CD4-positive, alpha-beta T cell treated with Interleukin-12 subunit alpha and Interleukin-12 subunit beta, for 1 hour (primary cell): ENCODE data around the gene MRPS2.
"Not testable (repeated sequence)": the region's sequence is repeated elsewhere in the genome, so short reads cannot be mapped to it uniquely, and the experiment has no call there.

Source experiments
- DNase-seq: peaks from one replicate; pipeline ENCODE4 v3.0.0-alpha.2; 2020

The MRPS2 gene

GRCh38 chr9:135534826-135535225 lies 34.3 kb downstream of the MRPS2 start:
- DNase-seq, result not testable (repeated sequence)

DNA sequence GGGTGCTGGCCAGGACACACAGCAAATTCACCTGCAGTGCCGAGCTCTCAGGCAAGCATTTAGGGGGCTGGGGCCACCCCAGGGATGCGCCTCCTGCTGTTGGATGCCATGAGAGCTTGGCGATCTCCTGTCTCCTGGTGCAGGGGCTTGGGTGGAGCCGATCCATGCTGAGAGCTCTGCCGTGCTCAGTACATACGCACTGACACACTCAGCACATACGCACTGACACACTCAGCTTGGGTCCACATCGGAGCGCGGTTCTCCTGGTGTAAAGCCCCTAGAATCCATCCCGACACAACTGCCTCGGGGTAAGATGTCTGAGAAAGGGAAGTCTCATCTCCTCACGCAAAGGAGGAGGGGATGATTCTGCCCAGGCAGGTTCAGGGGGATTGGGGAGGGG lies 35.1 kb downstream of the MRPS2 start:
- not testable (repeated sequence) for DNase-seq

- DNase-seq, result no peak
Observed at GRCh38 chr9:135536216-135536615, 35.7 kb downstream of the MRPS2 start.

GRCh38 chr9:135543262-135543894 lies 42.9 kb downstream of the MRPS2 start:
- not testable (repeated sequence) for DNase-seq

DNA sequence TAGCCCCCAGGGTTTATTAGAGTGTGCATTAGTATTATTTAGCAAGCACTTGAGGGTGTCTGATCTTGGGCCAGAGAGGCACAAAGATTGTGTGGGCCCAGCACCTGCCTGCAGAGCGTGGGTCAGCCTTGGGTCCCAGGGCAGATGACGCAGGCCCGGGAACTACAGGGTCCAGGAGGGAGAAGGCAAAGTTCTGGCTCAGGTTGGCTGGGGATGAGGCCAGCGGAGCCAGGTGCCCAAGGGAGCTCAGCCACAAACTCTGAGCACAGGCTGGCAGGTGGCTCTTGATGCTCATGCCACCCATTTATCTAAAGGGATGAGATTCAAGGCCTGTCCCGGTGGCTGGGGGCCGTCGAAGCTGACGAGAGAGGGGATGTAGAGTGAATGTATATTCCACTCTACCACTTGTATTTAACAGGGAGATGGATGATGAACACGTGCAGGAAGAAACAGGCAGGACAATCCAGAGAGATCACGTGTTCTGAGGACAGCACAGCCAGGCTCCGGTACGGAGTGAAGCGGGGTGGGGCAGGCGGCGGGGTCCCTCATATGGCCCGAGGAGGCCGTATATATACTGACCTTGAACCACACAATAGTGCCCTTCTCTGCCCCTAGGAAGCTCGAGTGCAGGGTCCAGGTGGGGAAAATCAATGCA lies 44.6 kb downstream of the MRPS2 start:
- DNase-seq, result no peak

DNA sequence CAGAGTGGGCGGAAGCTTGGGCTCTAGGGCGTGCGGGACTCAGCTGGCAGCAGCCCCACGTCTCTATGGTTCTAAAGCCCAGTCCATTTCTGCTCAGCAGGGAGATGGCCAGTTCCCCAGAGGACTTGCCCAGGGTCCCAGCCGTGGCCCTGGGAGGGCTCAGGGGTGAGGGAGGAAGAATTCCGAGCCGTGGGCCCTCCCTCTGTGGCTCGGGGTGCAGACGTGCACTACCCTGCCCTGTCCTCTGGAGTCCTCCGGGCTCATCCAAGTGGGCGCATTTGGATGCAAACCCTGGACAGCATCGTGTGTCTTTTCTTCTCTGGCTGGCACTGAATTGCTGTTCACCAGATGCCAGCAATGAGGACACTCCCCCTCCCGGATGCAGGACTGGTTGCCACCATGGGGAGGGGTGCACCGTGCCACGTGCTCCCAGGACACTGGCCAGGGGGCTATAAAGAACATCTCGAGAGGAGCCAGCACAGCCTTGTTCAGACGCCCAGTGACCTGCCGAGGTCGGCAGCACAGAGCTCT lies 45.2 kb downstream of the MRPS2 start, which contains the start of gene OBP2A:
Gene OBP2A, plus strand, starts transcription at position 481 of the 531 bp plus-strand sequence. CDS start 55 bp downstream, outside the sequence.
- not testable (repeated sequence) for DNase-seq

DNA sequence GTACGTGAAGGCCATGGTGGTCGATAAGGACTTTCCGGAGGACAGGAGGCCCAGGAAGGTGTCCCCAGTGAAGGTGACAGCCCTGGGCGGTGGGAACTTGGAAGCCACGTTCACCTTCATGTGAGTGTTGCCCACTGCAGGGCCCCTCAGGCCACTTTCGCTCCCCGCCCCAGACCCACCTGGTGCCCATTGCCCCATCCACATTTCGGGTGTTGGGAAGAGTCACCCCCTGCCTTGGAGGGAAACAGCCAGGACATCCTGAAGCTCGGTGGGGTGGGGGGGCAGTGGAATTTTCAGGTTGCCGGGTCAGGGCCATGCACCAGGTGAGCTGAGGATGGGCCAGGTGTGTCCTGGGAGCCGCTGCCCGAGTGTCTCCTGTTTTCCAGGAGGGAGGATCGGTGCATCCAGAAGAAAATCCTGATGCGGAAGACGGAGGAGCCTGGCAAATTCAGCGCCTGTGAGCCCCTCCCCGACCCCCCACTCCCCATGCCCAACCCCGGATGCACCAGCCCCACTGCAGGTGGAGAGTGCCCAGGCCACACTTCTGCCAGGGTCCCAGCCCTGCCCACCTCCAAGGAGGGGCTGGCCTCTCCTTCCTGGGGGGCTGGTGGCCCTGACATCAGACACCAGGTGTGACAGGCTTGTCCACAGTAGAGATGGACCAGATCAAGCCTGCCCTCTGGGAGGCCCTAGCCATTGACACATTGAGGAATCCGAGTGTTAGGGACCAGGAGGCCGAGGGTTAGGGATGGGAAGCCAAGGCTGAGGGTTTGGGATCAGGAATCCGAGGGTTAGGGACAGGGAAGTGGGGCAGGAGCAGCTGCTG lies 46.5 kb downstream of the MRPS2 start:
- not testable (repeated sequence) for DNase-seq

GRCh38 chr9:135547756-135548736 lies 47.6 kb downstream of the MRPS2 start:
- DNase-seq, result no peak

GRCh38 chr9:135549478-135550343 lies 49.2 kb downstream of the MRPS2 start:
- not testable (repeated sequence) for DNase-seq

DNA sequence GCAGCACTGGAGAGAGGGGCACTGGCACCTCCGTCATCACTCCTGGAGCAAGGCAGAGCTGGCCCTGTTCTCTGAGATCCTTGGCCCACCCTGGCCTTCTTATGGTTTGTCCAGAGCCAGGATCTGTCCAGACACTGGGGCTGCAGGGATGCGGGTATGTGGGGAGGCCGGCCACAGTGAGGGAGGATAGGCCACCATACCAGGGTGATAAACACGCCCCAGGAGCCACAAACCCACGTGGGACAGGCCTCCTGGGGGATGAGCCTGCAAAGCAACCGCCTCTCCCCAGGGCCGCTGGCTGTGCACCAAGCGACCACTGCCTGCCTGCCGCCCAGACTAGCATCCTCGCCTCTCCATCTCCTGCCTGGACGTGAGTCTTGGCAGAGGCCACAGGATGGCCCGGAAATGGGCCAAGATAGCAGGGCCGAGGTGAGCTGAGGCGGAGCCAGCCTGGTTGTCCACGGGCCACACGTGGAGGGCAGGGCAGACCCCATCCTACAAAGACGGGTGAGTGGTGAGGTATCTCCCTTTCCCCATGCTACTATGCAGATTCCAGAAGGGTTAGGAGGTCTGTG lies 49.9 kb downstream of the MRPS2 start:
- no peak for DNase-seq

- DNase-seq, result no peak
Observed at GRCh38 chr9:135551031-135551430, 50.5 kb downstream of the MRPS2 start.

DNA sequence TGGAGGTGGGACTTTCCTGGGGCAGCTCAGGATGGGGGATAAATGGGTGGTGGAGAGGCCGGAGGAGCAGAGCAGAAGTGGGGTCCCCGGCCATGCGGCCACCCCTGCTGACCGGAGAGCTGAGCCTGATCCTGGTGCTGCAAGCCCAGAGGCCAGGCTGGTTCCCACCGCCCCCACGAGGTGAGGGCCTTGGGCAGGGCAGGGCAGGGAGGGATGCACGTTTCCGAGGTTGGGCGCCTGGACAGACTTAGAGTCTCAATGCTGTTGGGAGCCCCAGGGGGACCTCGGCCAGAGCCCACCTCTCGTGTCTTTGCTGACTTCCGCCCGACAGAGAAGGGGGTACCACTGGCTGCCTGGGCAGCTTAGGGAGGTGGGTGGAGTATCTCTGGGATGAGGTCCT lies 51.0 kb downstream of the MRPS2 start:
- no peak for DNase-seq

DNA sequence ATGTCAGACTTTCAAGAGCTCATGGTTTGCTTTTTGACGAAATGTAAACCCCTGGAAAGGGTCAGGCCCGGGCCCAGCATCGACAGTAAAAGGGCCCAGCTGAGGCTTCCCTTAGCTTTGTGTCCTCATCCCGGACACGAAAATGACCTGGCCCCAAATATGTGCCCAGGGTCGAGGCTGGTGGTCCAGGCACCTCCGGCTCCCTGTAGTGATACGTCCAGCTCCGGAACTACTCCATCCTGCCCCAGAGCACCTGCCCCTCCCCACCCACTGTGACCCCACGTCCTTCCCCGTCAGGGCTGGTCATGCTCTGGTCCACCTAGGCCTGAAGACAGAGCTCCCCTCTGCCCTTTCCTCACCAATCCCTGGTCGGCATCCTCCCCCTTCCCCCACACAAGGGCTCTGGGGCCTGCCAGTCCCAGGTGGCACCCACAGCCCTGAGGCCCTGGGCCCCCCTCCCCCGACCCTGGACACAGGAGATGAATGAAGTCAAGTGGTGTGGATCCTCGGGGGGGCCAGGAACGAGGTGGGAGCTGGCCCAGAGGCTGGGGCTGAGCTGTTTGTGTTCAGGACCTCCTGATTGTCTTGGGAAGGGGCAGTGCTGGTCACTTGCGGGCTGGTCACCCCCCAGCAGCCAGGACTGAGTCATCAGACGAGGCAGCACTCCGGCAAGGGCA lies 51.7 kb downstream of the MRPS2 start:
- DNase-seq, result no peak

DNA sequence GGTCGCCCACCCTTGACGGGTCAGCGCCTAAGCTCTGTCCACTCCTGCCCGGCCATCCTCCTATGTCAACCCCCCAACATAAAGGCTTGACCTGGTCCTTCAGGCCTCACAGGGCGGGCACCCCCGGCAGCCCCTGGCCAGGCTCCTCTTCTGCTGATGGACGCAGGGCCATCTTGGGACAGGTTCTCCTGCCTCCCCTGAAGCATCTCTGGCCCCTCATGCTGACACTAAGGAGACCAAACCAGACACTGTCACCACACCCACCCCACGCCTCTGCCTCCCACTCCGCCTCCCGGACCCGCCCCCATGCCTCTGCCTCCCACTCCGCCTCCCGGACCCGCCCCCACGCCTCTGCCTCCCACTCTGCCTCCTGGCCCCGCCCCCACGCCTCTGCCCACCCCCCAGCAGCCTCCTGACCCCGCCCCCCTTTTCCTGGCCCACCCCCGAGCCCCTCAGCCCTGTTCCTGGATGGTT lies 52.3 kb downstream of the MRPS2 start:
- no peak for DNase-seq
